Adrenal gland (tissue), 5 donors: Measurements from ENCODE around the gene B4GALNT2.
"Not testable (repeated sequence)": the region's sequence is repeated elsewhere in the genome, so short reads cannot be mapped to it uniquely, and the experiment has no call there.

Source experiments
- CTCF ChIP-seq, 6 experiments: fragments of 450-650 bp in 4 of 6; fragments of 200-600 bp in 2 of 6; sonication (generic) in 1 of 6; IDR thresholded peaks; 1 replicate in 5 of 6; 2 replicates in 1 of 6; pipeline versions ENCODE4 v1.5.1 to v1.8.0; 2016 to 2021; ENCODE audit warnings: antibody characterized with exemption in 6 of 6, mild to moderate bottlenecking in 2 of 6, moderate library complexity in 1 of 6
- POLR2A ChIP-seq, 2 donors: fragments of 450-650 bp; IDR thresholded peaks; one replicate each; pipeline ENCODE4 v1.6.1; 2017; ENCODE audit warnings: antibody characterized with exemption in 2 of 2, mild to moderate bottlenecking in 2 of 2, moderate library complexity in 1 of 2
- donor health status: DM: no; HTN: no; CAD: no.

GRCh38 chr17:49126183-49126859 lies 6.2 kb upstream of the B4GALNT2 start:
- TF ChIP-seq CTCF, POLR2A (IDR thresholded peaks at IDR 0.05): not testable (repeated sequence)
